ENCODE data around the gene EXOSC3. TPM values are rescaled to one million over a fixed set of nuclear protein-coding genes. Genes with fewer than 3 reads are reported as not detected.

Gene EXOSC3
- total RNA-seq, 2 donors from 2014 or later = 48.5 to 54.5 TPM

DNA sequence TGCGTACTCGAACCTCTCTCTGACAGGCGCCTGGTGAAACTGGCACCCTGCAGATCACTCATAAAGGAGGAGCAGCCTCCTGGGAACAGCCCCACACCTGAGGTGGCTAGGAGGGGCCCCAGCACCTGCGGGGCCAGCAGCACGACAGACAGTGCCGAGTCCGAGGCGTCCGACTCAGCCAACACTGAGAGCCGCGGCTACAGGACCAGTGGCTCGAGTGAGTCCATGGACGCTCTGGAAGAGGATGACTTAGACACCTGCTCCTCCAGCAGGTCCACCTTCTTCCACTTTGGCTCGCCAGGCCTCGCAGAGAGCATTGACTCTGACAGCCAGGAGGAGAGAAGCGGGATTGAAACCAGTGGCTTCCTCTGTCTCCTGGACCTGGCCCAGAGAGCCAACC, 44.7 kb downstream of the EXOSC3 start:
- TF ChIP-seq POLR2A (IDR thresholded peaks at IDR 0.05) (no peak), POLR2AphosphoS5 (IDR thresholded peaks at IDR 0.05) (no peak)
- TF ChIP-seq, protein P1, sequence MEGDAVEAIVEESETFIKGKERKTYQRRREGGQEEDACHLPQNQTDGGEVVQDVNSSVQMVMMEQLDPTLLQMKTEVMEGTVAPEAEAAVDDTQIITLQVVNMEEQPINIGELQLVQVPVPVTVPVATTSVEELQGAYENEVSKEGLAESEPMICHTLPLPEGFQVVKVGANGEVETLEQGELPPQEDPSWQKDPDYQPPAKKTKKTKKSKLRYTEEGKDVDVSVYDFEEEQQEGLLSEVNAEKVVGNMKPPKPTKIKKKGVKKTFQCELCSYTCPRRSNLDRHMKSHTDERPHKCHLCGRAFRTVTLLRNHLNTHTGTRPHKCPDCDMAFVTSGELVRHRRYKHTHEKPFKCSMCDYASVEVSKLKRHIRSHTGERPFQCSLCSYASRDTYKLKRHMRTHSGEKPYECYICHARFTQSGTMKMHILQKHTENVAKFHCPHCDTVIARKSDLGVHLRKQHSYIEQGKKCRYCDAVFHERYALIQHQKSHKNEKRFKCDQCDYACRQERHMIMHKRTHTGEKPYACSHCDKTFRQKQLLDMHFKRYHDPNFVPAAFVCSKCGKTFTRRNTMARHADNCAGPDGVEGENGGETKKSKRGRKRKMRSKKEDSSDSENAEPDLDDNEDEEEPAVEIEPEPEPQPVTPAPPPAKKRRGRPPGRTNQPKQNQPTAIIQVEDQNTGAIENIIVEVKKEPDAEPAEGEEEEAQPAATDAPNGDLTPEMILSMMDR (IDR thresholded peaks at IDR 0.05) = no peak
- Histone ChIP-seq H3K36me3 (no peaks in the 10 kb centered on the region), H3K4me1 (replicated peaks) (no peaks in the 10 kb centered on the region), H3K27me3 (replicated peaks; ENCODE audit: insufficient read depth) (no peaks in the 10 kb centered on the region), H3K9me3 (no peaks in the 10 kb centered on the region), H3K27ac (no peak overlapping the region), H3K4me3 (no peak overlapping the region)
- no peak for DNase-seq (ENCODE audit: low spot score)
- WGBS = 97% methylated on average over 10 of the region's 16 CpGs
- intact Hi-C loops (cut with DNase I) = no loop called here

DNA sequence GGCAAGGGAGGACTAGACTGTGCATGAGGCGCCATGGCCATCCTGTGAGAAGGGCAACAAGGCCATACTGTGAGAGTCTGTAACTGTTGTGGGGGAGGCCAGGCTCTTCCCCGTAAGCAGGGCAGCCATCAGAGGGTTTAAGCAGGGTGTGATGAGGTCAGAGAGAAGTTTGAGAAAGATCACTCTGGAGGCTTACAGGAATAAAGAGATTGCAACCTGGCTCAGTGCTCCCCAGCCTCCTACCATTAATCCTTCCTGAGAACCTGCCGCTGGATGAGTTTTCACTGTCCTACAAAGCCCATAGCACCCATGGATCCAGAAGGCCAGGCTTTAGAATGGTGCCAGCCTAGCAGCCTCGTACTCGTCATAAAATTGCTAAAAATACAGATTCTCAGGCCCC, 45.6 kb downstream of the EXOSC3 start:
- no peak for DNase-seq (ENCODE audit: low spot score)
- H3K4me1 ChIP-seq (replicated peaks) = no peaks in the 10 kb centered on the region
- 94% methylated on average over 5 of the region's 5 CpGs for WGBS
- TF ChIP-seq POLR2A (IDR thresholded peaks at IDR 0.05) (no peak), POLR2AphosphoS5 (IDR thresholded peaks at IDR 0.05) (no peak)
- TF ChIP-seq, protein P1 (IDR thresholded peaks at IDR 0.05) = no peak
- no peaks in the 10 kb centered on the region for H3K27me3 ChIP-seq (replicated peaks; ENCODE audit: insufficient read depth)
- H3K36me3 ChIP-seq = no peaks in the 10 kb centered on the region
- H3K4me3 ChIP-seq = no peak overlapping the region
- no peaks in the 10 kb centered on the region for H3K9me3 ChIP-seq
- no peak overlapping the region for H3K27ac ChIP-seq
- intact Hi-C loops (cut with DNase I) = no loop called here

DNA sequence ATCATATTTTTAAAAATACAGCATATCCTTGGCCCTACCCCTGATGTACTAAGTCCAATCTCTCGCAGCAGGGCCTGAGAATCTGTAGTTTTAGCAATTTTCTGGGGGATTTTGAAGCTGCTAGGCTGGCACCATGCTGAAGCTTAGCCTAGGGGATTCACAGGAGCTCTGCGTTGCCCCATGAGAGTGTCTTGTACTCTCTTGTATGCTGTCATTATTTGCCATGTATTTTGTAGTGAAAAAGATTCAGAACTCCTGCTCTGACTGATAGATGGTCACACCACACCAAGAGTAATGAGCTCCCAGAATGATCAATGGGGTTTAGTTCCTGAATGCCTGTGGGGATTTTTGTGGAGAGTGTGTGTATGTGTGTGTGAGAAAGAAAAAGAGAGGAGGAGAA, 51.9 kb downstream of the EXOSC3 start:
- H3K27me3 ChIP-seq (replicated peaks; ENCODE audit: insufficient read depth) = no peaks in the 10 kb centered on the region
- H3K9me3 ChIP-seq = no peaks in the 10 kb centered on the region
- H3K36me3 ChIP-seq = no peaks in the 10 kb centered on the region
- no peaks in the 10 kb centered on the region for H3K4me1 ChIP-seq (replicated peaks)
- H3K4me3 ChIP-seq = no peak overlapping the region
- H3K27ac ChIP-seq = no peak overlapping the region
- intact Hi-C loops (cut with DNase I) = no loop called here
- TF ChIP-seq, protein P1 (IDR thresholded peaks at IDR 0.05) = no peak
- TF ChIP-seq POLR2A (IDR thresholded peaks at IDR 0.05) (no peak), POLR2AphosphoS5 (IDR thresholded peaks at IDR 0.05) (no peak)
- DNase-seq (ENCODE audit: low spot score) = no peak
- 31% methylated on average over 2 of the region's 2 CpGs for WGBS

DNA sequence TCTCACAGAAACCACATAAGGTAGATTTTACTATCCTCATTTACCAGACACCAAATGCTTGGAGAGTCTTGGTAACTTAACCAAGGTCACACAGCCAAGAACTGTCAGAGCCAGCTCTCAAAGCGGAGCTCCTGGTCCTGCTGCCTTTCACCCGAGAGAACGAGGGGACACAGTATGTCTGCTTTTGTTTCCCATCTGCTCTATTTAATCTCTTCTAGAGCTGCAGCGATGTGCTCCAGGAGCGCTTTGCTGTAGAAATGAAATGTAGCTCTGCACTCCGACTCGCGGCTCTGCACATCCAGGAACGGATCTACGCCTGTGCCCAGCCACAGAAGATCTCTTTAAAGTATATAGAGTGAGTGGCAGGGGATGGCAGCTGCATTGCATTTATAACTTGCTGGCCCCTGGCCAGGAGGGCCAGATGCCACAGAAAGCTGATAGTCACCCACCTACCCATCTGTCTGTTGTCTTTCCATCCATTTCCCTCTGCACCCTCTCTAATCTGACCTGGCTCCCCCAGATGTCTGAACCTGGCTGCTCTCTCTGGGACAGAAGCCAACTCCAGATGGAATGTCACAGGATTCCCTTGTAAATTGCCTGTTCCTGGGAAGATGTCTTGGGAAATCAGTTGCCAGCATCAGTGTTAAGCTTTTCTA, 52.6 kb downstream of the EXOSC3 start:
- Histone ChIP-seq H3K4me1 (replicated peaks) (no peaks in the 10 kb centered on the region), H3K27ac (no peak overlapping the region), H3K9me3 (no peaks in the 10 kb centered on the region), H3K4me3 (no peak overlapping the region), H3K27me3 (replicated peaks; ENCODE audit: insufficient read depth) (no peaks in the 10 kb centered on the region), H3K36me3 (no peaks in the 10 kb centered on the region)
- 46% methylated on average over 10 of the region's 10 CpGs for WGBS
- intact Hi-C loops (cut with DNase I) = no loop called here
- no peak for TF ChIP-seq POLR2AphosphoS5 (IDR thresholded peaks at IDR 0.05)
- TF ChIP-seq POLR2A (IDR thresholded peaks at IDR 0.05) = no peak
- TF ChIP-seq, protein P1 (IDR thresholded peaks at IDR 0.05) = no peak
- DNase-seq (ENCODE audit: low spot score) = no peak

DNA sequence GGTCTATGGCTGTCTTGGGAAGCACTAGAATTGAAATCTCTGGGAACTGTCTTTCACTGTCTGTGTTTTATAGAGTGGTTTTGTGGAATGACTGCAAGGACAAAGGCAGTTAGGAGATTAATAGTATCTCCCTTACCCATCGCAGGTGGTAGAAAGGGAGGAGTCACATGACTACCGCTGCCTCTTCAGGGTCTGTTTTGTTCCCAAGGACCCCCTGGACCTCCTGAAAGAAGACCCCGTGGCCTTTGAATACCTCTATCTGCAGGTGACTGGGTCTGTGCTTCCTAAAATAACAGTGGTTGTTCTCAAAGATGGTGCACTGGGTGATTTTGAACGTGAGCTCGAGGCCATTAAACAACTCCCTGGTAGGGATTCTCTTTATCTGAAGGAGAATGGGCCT, 54.0 kb downstream of the EXOSC3 start:
- Histone ChIP-seq H3K4me3 (no peak overlapping the region), H3K27me3 (replicated peaks; ENCODE audit: insufficient read depth) (no peaks in the 10 kb centered on the region), H3K9me3 (no peaks in the 10 kb centered on the region), H3K27ac (no peak overlapping the region), H3K4me1 (replicated peaks) (no peaks in the 10 kb centered on the region), H3K36me3 (no peaks in the 10 kb centered on the region)
- intact Hi-C loops (cut with DNase I) = no loop called here
- DNase-seq (ENCODE audit: low spot score) = no peak
- 57% methylated on average over 5 of the region's 5 CpGs for WGBS
- no peak for TF ChIP-seq POLR2A (IDR thresholded peaks at IDR 0.05)
- no peak for TF ChIP-seq POLR2AphosphoS5 (IDR thresholded peaks at IDR 0.05)
- TF ChIP-seq, protein P1 (IDR thresholded peaks at IDR 0.05) = no peak
